ENCODE results near the gene PSAPL1.

The PSAPL1 gene

DNA sequence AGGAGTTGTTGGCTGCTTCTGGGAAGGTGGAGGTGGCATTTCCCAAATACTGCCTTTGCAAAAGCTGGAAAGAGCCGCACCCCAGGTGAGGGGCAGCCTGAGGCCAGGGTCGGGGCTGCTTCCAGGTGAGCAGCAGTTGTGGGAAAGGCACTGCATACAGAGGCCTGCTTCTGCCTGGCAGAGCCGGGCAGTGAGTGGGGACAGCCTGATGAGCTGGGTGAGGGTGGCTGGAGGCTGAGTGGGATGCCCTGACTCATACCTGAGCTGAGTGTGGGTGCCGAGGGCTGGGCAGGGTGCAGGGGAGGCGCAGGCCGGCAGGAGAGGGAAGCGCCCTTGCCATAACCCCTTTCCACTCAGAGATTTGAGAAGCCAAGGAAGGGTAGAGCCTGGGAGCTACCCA, 6.5 kb upstream of the PSAPL1 start:
- H3K36me3 ChIP-seq (ENCODE audit: insufficient read depth, low read length): no peaks in the 10 kb centered on the region
- H3K4me2 ChIP-seq (ENCODE audit: low read length): no peak overlapping the region
- H3K4me3 ChIP-seq (ENCODE audit: low read length): no peak overlapping the region
- H3K9me3 ChIP-seq (replicated peaks; ENCODE audit: low read length): no peaks in the 10 kb centered on the region
- H3K9ac ChIP-seq (ENCODE audit: low read depth, low read length): no peak overlapping the region
- H3K27me3 ChIP-seq (ENCODE audit: control insufficient read depth, insufficient read depth, low read length): peaks cover 4% of the 10 kb centered on the region
- H3K4me1 ChIP-seq (ENCODE audit: control insufficient read depth, insufficient read depth, low read length): no peaks in the 10 kb centered on the region

DNA sequence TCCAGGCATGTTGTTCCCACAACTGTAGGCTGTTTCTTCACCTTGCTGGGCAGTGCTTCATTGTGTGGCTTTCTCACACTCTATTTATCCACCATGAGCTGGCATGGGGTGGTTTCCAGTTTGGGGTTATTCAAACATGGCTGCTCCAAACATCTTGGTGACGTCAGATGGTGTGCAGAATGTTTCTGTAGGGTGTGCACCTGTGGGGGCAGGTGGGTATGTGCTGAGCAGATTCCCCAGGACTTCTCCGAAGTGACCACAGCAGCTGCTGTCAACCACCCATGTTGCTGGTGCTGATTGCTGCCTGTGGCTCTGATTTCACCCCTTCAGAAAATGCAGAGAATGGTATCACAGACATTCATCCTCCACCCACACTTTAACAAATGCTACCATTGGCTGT, 5.0 kb upstream of the PSAPL1 start:
- Histone ChIP-seq H3K4me2 (ENCODE audit: low read length) (no peak overlapping the region), H3K9ac (ENCODE audit: low read depth, low read length) (no peak overlapping the region), H3K36me3 (ENCODE audit: insufficient read depth, low read length) (no peaks in the 10 kb centered on the region), H3K9me3 (replicated peaks; ENCODE audit: low read length) (no peaks in the 10 kb centered on the region), H3K27me3 (ENCODE audit: control insufficient read depth, insufficient read depth, low read length) (no peaks in the 10 kb centered on the region), H3K4me3 (ENCODE audit: low read length) (no peak overlapping the region), H3K4me1 (ENCODE audit: control insufficient read depth, insufficient read depth, low read length) (no peaks in the 10 kb centered on the region)

DNA sequence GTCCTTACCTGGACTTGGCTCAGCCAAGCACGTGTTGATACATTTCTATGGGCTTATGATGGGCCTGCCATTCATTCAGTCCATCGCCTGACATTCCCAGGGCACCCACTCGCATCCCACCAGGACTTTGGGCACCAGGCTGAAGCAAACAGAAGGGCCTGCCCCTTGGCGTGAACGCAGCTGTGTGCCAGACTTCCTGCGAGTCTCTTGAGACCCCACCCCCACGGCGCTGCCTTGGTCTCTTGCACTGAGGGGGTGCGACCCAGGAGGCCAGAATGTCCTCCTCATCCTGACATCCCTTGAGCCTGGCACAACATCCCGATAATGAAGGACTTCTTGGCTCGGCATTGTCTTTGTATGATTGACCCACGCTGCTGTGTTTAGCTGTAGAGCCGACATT, 1.5 kb upstream of the PSAPL1 start:
- Histone ChIP-seq H3K36me3 (ENCODE audit: insufficient read depth, low read length) (no peaks in the 10 kb centered on the region), H3K4me3 (ENCODE audit: low read length) (no peak overlapping the region), H3K4me2 (ENCODE audit: low read length) (no peak overlapping the region), H3K9ac (ENCODE audit: low read depth, low read length) (no peak overlapping the region), H3K9me3 (replicated peaks; ENCODE audit: low read length) (no peaks in the 10 kb centered on the region), H3K4me1 (ENCODE audit: control insufficient read depth, insufficient read depth, low read length) (no peaks in the 10 kb centered on the region), H3K27me3 (ENCODE audit: control insufficient read depth, insufficient read depth, low read length) (no peaks in the 10 kb centered on the region)

DNA sequence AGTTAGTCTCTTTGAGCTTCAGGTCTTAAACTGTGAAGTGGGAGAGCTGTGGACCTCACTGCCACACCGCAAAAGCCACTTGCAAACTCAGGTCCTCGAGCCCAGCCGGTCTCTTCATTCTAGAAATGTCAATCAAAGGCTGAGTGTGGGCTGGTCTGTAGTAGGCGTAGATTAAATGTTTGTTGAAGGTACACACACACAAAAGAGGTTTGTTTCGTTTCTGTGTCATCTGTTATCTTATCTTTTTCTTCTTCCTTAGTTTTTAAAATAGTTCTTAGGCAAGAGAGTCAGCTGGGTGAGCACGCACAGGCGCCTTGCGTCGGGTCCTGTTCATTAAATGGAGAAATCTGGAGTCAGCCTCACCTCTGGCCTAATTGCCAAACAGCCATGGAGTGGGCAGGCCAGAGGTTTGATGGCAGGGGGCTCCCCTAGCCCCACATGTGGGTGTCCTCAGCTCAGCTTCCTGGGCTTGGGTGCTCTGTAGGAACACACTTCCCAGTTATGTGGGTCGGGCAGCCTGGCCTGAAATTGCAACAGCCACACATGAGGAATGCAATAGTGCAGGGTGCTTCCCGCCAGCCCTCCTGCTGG, 836 bp upstream of the PSAPL1 start:
- Histone ChIP-seq H3K4me1 (ENCODE audit: control insufficient read depth, insufficient read depth, low read length) (no peaks in the 10 kb centered on the region), H3K27me3 (ENCODE audit: control insufficient read depth, insufficient read depth, low read length) (no peaks in the 10 kb centered on the region), H3K9me3 (replicated peaks; ENCODE audit: low read length) (no peaks in the 10 kb centered on the region), H3K4me2 (ENCODE audit: low read length) (no peak overlapping the region), H3K4me3 (ENCODE audit: low read length) (no peak overlapping the region), H3K36me3 (ENCODE audit: insufficient read depth, low read length) (no peaks in the 10 kb centered on the region), H3K9ac (ENCODE audit: low read depth, low read length) (no peak overlapping the region)

DNA sequence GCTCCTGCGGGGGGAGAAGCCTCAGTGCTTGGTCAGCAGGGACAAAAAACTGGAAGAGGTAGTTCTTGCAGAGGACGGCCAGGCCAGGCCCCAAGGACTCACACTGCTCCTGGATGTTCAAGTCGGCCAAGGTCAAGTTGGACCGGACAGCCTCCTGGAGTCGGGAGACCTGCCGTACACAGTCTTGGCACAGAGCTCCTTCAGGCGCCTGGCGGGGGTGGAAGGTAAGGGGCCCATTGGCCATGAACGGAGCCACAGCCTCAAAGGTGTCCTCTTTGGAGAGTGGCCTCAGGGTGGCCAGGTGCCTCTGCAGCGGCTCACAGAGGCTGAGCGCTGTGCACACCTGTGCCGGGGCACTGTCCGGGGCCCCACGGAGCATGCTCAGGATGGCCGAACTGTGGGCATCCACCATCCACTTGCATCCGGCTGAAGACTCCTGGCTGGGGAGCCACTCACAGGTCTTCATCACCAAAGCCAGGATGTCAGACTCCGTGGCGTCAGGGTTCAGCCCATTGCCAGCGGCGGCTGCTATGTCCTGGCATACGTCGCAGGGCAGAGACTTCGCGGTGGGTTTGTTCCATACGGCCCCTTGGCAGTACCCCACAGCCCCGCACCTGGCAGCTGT, 477 bp downstream of the PSAPL1 start:
- H3K4me2 ChIP-seq (ENCODE audit: low read length): no peak overlapping the region
- H3K4me3 ChIP-seq (ENCODE audit: low read length): no peak overlapping the region
- no peaks in the 10 kb centered on the region for H3K4me1 ChIP-seq (ENCODE audit: control insufficient read depth, insufficient read depth, low read length)
- H3K27me3 ChIP-seq (ENCODE audit: control insufficient read depth, insufficient read depth, low read length): no peaks in the 10 kb centered on the region
- no peak overlapping the region for H3K9ac ChIP-seq (ENCODE audit: low read depth, low read length)
- H3K36me3 ChIP-seq (ENCODE audit: insufficient read depth, low read length): no peaks in the 10 kb centered on the region
- no peaks in the 10 kb centered on the region for H3K9me3 ChIP-seq (replicated peaks; ENCODE audit: low read length)

DNA sequence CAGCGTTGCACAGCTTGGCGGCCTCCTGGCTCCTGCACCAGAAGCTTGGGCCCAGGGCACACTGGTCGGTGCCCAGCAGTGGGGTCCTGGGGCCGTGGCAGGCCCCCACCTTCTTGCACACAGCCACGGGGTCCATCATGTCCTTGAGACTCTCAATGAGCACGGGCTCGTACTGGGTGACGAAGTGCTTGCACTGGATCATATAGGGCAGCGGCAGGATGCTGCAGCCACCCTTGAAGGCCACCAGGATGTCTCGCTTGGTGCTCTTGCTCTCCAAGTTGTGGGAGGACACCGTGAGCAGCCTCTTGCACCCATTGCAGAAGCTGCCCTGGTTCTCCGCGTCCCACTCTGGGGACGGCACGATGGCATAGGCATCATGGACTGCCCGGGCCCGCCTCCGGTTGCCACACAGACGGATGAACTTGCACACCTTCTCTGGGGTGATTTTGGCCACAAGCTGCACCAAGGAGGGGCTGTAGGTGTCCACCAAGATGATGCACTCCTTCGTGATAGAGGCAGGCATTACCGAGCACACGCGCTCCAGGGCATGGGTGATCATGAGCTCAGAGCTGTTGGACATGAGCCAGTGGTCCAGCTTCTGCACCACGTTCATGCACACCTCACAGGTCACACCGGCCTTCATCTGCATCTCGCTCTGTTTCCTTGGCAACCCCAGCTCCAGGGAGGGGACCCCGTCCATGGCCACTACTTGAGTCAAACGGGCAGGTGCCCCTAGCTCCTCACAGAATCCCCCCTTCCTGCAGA, 1.2 kb downstream of the PSAPL1 start:
- Histone ChIP-seq H3K4me2 (ENCODE audit: low read length) (no peak overlapping the region), H3K4me3 (ENCODE audit: low read length) (no peak overlapping the region), H3K27me3 (ENCODE audit: control insufficient read depth, insufficient read depth, low read length) (no peaks in the 10 kb centered on the region), H3K9ac (ENCODE audit: low read depth, low read length) (no peak overlapping the region), H3K9me3 (replicated peaks; ENCODE audit: low read length) (no peaks in the 10 kb centered on the region), H3K36me3 (ENCODE audit: insufficient read depth, low read length) (no peaks in the 10 kb centered on the region), H3K4me1 (ENCODE audit: control insufficient read depth, insufficient read depth, low read length) (no peaks in the 10 kb centered on the region)

DNA sequence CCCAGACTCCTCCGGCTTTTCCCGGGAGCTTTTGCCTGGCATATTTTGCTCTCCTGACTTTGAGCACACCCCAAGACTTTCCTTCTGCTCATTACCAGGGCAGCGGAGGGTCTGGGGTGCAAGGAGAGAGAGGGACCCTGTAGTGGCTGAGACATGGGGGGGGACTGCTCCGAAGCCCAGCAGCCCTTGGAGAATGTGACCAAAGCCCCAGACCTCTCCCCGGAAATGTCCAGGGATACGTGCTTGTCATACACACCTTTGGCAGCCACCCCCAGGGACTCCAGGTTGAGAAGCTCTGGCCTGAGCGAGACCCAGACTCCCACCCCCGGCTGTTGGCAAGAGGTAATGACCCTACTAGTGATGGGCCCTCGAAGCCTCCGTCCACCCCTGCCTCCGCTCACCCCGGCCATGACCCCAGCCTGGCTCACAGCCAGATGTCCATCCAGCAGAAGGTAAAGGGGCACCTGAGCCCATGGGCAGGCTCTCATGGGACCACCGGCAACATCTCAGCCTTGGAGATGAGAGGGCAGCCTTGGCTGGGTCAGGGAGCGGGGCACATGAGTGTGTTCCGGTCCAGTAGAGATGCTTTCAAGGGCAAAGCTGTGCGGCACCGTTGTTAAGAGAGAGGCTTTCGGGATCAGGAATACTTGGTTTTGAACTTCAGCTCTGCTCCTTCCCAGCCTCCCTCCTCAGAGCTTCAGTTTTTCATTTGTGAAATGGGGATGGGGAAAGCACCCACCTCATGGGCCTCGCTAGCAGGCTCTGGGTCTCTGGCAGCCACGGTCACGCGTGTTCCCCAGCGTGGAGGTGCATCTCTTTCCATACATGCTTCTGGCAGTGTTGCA, 2.0 kb downstream of the PSAPL1 start:
- H3K36me3 ChIP-seq (ENCODE audit: insufficient read depth, low read length): no peaks in the 10 kb centered on the region
- no peaks in the 10 kb centered on the region for H3K9me3 ChIP-seq (replicated peaks; ENCODE audit: low read length)
- H3K4me1 ChIP-seq (ENCODE audit: control insufficient read depth, insufficient read depth, low read length): no peaks in the 10 kb centered on the region
- H3K9ac ChIP-seq (ENCODE audit: low read depth, low read length): no peak overlapping the region
- no peak overlapping the region for H3K4me2 ChIP-seq (ENCODE audit: low read length)
- H3K27me3 ChIP-seq (ENCODE audit: control insufficient read depth, insufficient read depth, low read length): no peaks in the 10 kb centered on the region
- H3K4me3 ChIP-seq (ENCODE audit: low read length): no peak overlapping the region

DNA sequence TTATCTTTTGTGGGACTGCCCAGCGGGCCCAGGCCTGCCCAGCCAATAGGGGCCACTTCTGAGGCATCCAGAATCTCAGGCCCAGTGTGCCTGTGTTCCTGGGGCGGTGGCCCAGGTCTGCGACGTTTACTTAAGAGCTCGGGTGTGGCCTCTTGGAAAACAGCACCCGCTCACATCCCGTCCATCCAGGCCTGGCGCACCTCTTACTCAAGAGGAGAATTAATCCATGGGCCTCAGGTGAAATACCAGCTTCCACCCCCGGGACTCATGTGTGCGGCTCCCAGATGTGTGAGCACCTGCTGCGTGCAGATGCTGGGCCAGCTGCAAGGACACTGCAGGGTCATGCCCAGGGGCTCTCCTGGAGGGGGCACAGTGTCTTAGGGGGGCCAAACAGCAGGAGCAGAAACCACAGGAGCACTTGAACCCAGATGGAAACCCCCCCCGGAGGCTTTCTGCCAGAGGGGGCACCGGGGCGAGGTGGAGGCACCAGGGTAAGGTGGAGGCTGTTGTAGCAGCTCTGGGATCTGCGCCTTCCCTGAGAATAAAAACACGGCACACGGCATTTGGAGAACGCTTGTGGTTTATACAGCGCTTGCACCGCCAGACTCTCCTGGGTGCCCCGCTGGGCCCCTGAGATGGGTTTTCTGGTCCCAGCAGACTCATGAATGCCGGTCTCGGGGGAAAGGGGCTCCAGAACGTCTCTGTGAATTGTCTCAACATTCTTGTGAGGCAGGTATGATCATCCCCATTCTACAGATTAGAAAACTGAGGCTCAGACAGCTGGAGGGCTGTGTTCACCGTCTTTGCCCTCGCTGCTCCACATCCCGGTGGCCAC, 2.8 kb downstream of the PSAPL1 start:
- H3K9ac ChIP-seq (ENCODE audit: low read depth, low read length): no peak overlapping the region
- no peak overlapping the region for H3K4me3 ChIP-seq (ENCODE audit: low read length)
- H3K27me3 ChIP-seq (ENCODE audit: control insufficient read depth, insufficient read depth, low read length): no peaks in the 10 kb centered on the region
- no peaks in the 10 kb centered on the region for H3K9me3 ChIP-seq (replicated peaks; ENCODE audit: low read length)
- no peaks in the 10 kb centered on the region for H3K36me3 ChIP-seq (ENCODE audit: insufficient read depth, low read length)
- no peak overlapping the region for H3K4me2 ChIP-seq (ENCODE audit: low read length)
- no peaks in the 10 kb centered on the region for H3K4me1 ChIP-seq (ENCODE audit: control insufficient read depth, insufficient read depth, low read length)

DNA sequence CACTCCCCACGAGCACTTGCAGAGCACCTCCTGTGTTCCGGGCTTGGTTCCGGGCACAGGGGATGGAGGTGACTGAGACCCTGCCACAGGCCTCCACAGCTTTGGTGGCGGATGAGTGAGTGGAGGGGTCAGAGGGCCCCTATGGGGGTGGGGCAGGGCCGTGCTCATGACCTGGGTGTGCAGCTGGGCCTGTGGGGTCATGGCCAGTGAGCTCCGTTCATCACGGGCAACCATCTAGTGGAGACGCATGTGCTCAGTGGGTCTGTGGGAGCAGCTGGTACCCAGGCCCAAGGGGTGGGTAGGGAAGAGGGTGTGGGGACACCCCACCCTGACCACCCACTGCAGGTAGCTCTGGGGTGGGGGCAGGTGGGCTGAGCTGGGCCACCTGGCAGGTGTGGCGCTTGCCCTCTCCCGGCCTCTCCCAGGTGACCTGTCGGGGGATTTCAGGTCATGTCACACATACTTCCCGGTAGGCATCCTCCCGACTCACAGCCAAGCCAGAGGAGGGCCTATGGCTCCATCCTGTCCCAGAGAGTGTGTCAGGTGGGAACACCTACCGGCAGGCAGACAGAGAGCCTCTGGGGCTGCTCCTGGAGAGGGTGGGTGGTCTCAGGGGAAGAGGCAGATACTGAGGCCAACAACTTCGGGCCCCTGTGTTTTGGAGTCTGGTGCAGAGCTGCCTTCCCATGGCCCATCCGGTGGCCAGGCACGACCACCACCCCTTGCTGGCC, 3.6 kb downstream of the PSAPL1 start:
- Histone ChIP-seq H3K9me3 (replicated peaks; ENCODE audit: low read length) (no peaks in the 10 kb centered on the region), H3K9ac (ENCODE audit: low read depth, low read length) (no peak overlapping the region), H3K4me1 (ENCODE audit: control insufficient read depth, insufficient read depth, low read length) (no peaks in the 10 kb centered on the region), H3K4me3 (ENCODE audit: low read length) (no peak overlapping the region), H3K4me2 (ENCODE audit: low read length) (no peak overlapping the region), H3K27me3 (ENCODE audit: control insufficient read depth, insufficient read depth, low read length) (no peaks in the 10 kb centered on the region), H3K36me3 (ENCODE audit: insufficient read depth, low read length) (no peaks in the 10 kb centered on the region)

DNA sequence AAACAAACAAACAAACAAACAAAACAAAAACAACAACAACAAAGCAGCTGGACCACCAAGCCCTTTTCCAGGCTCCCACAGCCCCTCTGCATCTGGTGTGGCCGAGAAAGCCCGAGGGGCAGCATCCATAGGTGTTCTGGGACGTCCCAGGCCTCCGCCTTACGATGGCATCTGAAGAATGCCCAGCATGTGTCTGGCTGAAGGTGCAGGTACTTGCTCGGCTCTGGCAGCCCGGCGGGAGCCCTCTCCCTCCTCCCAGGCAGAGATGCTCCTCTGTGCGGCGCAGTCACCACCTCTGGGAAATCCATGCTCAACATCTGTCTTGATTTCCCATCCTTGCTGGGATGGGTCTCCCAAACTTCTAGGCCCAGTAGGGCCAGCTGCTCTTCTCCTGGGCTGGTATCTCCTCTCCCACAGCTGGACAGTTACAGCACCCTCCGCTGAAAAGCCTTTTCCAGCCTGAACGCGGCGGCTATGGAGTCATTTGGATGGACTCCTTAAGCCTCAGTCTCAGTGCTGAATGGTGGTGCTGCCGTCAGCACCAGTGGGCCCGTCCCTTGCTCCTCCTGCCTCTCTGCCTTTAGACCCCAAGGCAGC, 4.3 kb downstream of the PSAPL1 start:
- no peaks in the 10 kb centered on the region for H3K9me3 ChIP-seq (replicated peaks; ENCODE audit: low read length)
- H3K27me3 ChIP-seq (ENCODE audit: control insufficient read depth, insufficient read depth, low read length): no peaks in the 10 kb centered on the region
- no peaks in the 10 kb centered on the region for H3K36me3 ChIP-seq (ENCODE audit: insufficient read depth, low read length)
- H3K4me2 ChIP-seq (ENCODE audit: low read length): no peak overlapping the region
- H3K4me3 ChIP-seq (ENCODE audit: low read length): no peak overlapping the region
- no peaks in the 10 kb centered on the region for H3K4me1 ChIP-seq (ENCODE audit: control insufficient read depth, insufficient read depth, low read length)
- no peak overlapping the region for H3K9ac ChIP-seq (ENCODE audit: low read depth, low read length)
